HG03439 (cell line): ENCODE measurements around the gene PMVK.

Source experiments
- ATAC-seq: cut with Tn5 transposase; IDR thresholded peaks from one replicate; pipeline ENCODE4 v1.9.1; 2021; ENCODE audit warnings: mild to moderate bottlenecking, moderate library complexity; ENCODE audit not compliant: unreplicated experiment

PMVK gene

GRCh38 chr1:154967331-154967950 lies 30.9 kb upstream of the PMVK start:
- ATAC-seq, result no peak

GRCh38 chr1:154966111-154966510 lies 29.6 kb upstream of the PMVK start:
- ATAC-seq, result no peak

DNA sequence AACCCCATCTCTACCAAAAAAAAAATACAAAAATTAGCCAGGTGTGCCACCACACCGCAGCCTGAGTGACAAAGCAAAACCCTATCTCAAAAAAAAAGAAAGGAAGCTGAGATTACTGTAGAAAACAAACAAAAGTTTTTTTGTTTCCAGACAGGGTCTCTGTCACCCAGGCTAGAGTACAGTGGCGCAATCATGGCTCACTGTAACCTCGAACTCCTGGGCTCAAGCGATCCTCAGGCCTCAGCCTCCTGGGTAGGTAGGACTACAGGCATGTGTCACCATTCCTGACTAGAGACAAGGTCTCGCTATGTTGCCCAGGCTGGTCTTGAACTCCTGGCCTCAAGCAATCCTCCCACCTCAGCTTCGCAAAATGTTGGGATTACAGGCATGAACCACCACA lies 27.8 kb upstream of the PMVK start:
- ATAC-seq, result no peak

DNA sequence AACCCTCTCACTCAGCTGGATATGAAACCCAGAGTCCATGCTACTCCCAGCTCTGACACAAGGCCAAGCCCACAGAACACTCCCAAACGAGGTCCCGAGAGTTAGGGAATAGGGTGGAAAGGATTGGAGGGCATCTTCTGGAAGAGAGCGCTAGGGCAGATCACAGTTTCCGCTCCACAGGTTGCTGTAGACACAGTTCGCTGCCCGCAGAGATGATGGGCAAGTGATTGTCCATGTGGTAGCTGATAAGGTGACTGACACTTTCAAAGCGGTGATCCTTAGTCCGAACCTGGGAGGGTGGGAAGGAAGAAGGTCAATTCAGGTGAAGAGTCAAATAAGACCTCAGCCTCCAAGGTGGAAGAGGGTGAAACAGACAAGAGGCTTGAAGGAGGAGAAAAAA lies 27.1 kb upstream of the PMVK start:
- ATAC-seq, result no peak

DNA sequence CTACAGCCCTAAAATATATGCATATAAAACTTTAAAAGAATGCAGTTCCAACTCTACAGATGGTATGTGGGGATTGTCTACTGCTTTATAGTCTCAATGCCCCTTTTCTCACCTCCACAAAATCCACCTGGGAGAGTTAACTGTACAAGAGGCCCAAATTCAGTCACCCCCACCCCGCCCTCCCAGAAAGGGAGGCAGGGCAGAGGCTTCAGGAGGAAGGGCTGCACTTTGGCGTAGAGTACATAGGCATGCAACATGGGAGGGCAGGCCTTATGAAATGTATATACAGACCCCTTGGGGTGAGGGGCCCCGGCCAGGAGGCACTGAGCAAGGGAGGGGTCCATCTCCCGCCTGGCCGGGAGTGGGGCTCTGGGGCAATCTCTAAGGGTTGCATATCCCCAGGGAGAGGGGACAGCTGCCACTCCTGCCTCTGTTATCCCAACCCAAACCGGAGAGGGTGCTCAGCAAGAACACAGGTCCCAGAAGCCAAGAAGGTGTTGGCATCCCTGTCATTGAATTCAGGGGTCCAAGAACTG lies 26.3 kb upstream of the PMVK start:
- no peak for ATAC-seq

GRCh38 chr1:154962156-154962749 lies 25.7 kb upstream of the PMVK start:
- ATAC-seq, result no peak

DNA sequence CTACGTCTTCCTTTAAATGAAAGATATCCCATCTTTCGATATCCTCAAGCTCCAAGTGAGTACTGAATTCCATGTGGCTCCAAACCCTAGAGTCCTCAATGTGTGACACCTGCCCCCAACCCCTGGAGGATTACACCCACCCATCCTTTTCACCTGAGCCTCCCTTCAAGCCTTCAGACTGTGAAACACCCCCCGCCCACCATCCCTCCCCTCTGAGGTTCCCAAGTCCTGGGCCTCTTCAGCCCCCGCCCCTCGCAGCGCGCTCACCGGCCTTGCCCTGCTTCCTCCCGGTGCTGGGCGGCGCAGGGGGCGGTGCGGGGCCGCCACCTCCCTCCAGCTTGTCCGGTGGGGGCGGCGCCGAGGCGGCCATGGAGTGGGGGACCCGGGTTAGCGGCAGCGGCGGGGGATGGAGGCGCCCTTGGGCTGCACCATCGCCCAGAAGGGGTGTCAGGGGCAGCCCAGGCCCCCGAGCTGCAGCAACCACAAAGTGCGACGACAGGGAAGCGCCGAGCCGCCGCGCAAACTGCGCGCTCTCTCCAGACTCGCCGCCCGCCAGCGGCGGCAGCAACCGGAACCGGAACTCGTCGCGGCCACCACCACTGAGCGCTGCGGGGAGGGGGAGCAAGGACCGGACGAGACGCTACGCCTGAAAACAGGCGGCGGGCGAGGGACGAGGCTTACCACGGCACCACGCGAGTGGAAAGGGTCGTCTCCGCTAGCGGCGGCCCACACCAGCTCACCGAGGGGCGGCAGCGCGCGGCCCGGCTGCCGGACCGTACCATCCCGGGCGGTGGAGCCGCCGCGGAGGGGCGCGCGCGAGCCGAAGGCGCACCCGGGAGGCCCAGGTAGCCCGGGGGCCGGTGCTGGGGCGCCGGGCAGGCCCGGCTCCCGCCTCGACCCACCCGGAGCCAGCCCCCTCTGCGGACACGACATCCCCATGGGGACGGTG lies 25.0 kb upstream of the PMVK start, which contains the start of gene PYGO2:
Gene PYGO2, minus strand, starts transcription at position 576 of the 949 bp plus-strand sequence. Its CDS starts 206 bp downstream, at position 370.
- peak; percentile 68 for ATAC-seq

DNA sequence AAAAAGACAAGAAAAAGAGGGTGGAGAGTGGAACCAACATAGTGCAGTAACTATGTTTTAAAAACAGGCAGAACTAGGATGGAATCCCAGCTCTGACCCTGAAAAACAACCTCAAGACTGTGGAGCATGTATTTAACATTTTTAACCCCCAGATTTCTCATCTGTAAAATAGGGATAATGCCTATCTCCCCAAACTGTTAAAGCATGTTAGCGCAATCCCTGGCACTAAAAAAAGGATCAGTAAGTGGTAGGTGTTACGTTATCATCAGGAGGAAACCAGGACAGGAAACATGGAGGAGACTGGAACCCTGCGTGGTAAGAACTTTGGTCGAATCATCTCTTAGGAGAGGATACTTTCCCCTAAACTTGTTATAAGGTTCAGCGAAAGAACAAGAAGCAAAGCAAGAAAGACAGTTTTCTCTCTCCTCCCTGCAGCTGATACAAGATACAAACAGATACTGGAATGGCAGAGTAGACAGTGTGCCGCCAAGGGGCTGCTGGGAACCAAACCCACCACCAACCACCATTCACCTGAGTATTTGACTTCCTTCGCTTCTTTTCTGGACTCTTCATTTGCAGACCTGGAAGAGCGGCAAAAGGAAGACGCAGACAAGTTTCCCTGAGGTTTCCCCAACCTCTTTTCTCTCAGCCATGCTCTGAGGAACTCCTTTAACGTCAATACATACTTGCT lies 24.1 kb upstream of the PMVK start:
- ATAC-seq, result no peak

- ATAC-seq, result no peak
Measured at GRCh38 chr1:154959426-154959780, 22.9 kb upstream of the PMVK start.

DNA sequence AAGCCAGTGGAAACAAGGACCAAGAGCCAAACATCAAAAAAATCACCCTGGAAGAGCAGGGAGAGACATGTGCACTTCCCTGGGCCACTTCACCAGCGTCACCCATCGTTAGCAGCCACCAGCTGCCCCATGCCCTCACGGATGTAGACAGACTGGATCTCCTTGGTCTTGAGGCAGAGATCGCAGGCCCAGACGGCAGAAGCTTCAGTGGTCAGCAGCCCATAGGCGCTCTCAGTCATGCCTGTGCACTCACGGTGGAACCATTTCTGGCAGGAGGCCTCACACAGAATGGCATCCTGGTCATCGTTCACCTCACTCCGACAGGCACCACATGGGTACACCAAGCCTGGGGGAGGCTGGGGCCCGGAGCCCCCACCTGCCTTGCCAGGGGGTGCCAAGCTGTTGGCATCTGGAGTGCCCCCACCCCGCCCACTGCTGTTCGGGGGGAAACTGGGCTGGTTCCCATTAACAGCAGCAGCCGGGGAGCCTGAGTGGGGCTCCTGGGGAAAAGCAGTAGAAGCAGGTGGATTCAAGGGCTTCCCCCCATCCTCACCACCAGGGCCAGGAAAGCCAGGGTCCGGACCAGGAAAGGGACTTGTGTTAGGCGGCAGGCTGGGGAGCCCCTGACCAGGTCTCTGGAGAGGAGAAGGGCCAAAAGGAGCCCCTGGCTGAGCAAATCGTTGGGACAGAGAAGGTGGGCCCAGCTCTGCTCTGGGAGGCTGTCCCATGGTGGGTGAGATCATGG lies 22.3 kb upstream of the PMVK start:
- ATAC-seq, result no peak

GRCh38 chr1:154958036-154958435 lies 21.5 kb upstream of the PMVK start:
- ATAC-seq, result no peak

DNA sequence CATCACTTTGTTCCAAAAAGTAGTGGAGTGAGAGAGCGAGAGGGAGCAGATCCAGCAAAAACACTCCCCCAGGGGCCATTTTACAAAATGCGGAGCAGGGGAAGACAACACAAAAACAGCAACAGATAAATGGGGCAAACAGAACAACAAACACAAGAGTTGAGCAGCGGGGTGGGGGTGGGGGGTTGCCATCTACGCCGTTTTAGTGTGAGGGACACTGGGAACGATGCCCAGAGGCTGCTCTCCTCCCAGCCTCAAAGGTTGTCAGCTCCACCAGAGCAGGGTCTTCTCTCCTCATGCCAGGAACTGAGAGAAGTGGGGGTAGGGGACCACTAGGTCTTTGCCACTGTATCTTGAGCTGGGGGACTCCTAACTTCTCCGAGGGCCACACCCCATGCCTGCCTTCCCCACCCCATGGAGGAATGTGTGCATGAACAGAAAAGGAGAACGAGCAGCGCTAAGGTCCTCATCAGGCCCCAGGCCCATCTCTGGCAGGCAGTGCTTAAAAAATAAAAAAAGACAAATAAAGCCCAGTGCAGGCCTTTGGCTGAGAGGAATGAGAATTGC lies 20.7 kb upstream of the PMVK start:
- ATAC-seq, result no peak

- ATAC-seq, result no peak
Measured at GRCh38 chr1:154956544-154956941, 20.0 kb upstream of the PMVK start.

GRCh38 chr1:154955718-154956543 lies 19.4 kb upstream of the PMVK start, which contains the start of gene PBXIP1:
Gene PBXIP1 (minus strand): TSS chr1:154956099. CDS start chr1:154953721, 2,378 bp downstream.
- peak; percentile 57 for ATAC-seq

GRCh38 chr1:154955039-154955717 lies 18.7 kb upstream of the PMVK start:
- no peak for ATAC-seq

- no peak for ATAC-seq
Measured at GRCh38 chr1:154954541-154954940, 18.0 kb upstream of the PMVK start.

DNA sequence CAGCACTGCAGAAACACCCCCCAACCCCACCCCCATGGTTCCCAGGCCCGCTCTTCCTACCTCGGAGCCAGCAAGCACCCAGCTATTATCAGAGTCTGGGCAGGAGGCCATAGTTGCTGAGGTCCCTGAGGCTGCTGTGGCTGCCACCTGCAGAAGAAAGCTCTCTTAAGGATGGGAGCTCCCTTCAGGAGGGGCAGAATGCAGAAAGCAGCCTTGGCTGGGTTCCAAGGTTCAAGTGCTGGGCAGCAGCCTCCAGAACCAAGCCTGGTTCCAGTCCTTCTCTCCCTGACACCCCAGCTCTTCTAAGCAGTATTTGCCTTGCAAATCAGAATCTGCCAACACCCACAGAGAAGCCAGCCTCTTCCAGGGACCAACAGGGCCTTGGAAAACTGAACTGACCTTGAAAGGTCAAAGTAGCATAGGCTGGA lies 17.1 kb upstream of the PMVK start:
- no peak for ATAC-seq

GRCh38 chr1:154952664-154953063 lies 16.1 kb upstream of the PMVK start:
- no peak for ATAC-seq
